ENCODE measurements around the gene DOLK. TPM values are rescaled to one million over a fixed set of nuclear protein-coding genes. Genes with fewer than 3 reads are reported as not detected.

The DOLK gene
- total and polyA plus RNA-seq, 2 experiments from 2014 or later, result 30.2 to 45.0 TPM

DNA sequence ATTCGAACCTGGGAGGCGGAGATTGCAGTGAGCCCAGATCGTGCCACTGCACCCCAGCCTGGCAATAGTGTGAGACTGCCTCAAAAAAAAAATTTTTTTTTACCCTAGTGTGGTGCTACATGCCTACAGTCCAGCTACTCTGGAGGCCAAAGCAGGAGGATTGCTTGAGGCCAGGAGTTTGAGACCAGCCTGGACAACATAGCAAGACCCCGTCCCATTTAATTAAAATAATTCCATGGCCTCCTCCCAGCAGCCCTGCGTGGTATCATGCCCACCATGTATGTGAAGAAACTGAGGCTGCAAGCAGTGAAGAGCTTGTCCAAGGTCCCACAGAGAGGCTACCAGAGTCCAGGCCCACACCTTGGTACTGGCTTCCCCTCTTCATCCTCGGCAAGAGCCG, 46.0 kb downstream of the DOLK start:
- Histone ChIP-seq H3K27ac (no peak overlapping the region), H2AFZ (no peak overlapping the region), H4K20me1 (ENCODE audit: insufficient read depth, poor library complexity, severe bottlenecking) (no peaks in the 10 kb centered on the region), H3K79me2 (peaks cover 29% of the 10 kb centered on the region), H3K9me2 (replicated peaks; ENCODE audit: insufficient read depth) (no peaks in the 10 kb centered on the region), H3K27me3 (no peaks in the 10 kb centered on the region), H3K36me3 (replicated peaks; ENCODE audit: insufficient read depth, low read depth) (no peaks in the 10 kb centered on the region), H3K4me3 (no peak overlapping the region), H3K4me2 (no peak overlapping the region), H3K4me1 (ENCODE audit: insufficient read depth) (no peaks in the 10 kb centered on the region), H3K9me3 (ENCODE audit: low read depth) (no peaks in the 10 kb centered on the region)
- TF ChIP-seq EZH2 (IDR thresholded peaks at IDR 0.05; ENCODE audit: borderline replicate concordance) (no peak), EZH2phosphoT487 (IDR thresholded peaks at IDR 0.05; ENCODE audit: low read depth, severe bottlenecking, unreplicated experiment) (no peak)
- TF ChIP-seq, protein P1, sequence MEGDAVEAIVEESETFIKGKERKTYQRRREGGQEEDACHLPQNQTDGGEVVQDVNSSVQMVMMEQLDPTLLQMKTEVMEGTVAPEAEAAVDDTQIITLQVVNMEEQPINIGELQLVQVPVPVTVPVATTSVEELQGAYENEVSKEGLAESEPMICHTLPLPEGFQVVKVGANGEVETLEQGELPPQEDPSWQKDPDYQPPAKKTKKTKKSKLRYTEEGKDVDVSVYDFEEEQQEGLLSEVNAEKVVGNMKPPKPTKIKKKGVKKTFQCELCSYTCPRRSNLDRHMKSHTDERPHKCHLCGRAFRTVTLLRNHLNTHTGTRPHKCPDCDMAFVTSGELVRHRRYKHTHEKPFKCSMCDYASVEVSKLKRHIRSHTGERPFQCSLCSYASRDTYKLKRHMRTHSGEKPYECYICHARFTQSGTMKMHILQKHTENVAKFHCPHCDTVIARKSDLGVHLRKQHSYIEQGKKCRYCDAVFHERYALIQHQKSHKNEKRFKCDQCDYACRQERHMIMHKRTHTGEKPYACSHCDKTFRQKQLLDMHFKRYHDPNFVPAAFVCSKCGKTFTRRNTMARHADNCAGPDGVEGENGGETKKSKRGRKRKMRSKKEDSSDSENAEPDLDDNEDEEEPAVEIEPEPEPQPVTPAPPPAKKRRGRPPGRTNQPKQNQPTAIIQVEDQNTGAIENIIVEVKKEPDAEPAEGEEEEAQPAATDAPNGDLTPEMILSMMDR (IDR thresholded peaks at IDR 0.05; ENCODE audit: poor library complexity), result no peak
- WGBS (ENCODE audit: low lambda C conversion rate, missing lambda C conversion rate), result 88% methylated on average over 7 of the region's 7 CpGs
- no peak for DNase-seq (ENCODE audit: low spot score)

GRCh38 chr9:128899566-128900322, 47.7 kb downstream of the DOLK start:
- TF ChIP-seq, protein P1 (IDR thresholded peaks at IDR 0.05; ENCODE audit: poor library complexity), result no peak
- TF ChIP-seq EZH2phosphoT487 (IDR thresholded peaks at IDR 0.05; ENCODE audit: low read depth, severe bottlenecking, unreplicated experiment), result no peak
- no peak for TF ChIP-seq EZH2 (IDR thresholded peaks at IDR 0.05; ENCODE audit: borderline replicate concordance)
- Histone ChIP-seq H3K79me2 (peaks cover 29% of the 10 kb centered on the region), H3K4me2 (no peak overlapping the region), H3K4me3 (no peak overlapping the region), H3K27ac (no peak overlapping the region), H3K27me3 (no peaks in the 10 kb centered on the region), H3K9me3 (ENCODE audit: low read depth) (no peaks in the 10 kb centered on the region), H3K9me2 (replicated peaks; ENCODE audit: insufficient read depth) (no peaks in the 10 kb centered on the region), H2AFZ (no peak overlapping the region), H3K4me1 (ENCODE audit: insufficient read depth) (no peaks in the 10 kb centered on the region), H4K20me1 (ENCODE audit: insufficient read depth, poor library complexity, severe bottlenecking) (no peaks in the 10 kb centered on the region), H3K36me3 (replicated peaks; ENCODE audit: insufficient read depth, low read depth) (no peaks in the 10 kb centered on the region)
- 85% methylated on average over 8 of the region's 8 CpGs for WGBS (ENCODE audit: low lambda C conversion rate, missing lambda C conversion rate)
- DNase-seq (ENCODE audit: low spot score), result no peak

DNA sequence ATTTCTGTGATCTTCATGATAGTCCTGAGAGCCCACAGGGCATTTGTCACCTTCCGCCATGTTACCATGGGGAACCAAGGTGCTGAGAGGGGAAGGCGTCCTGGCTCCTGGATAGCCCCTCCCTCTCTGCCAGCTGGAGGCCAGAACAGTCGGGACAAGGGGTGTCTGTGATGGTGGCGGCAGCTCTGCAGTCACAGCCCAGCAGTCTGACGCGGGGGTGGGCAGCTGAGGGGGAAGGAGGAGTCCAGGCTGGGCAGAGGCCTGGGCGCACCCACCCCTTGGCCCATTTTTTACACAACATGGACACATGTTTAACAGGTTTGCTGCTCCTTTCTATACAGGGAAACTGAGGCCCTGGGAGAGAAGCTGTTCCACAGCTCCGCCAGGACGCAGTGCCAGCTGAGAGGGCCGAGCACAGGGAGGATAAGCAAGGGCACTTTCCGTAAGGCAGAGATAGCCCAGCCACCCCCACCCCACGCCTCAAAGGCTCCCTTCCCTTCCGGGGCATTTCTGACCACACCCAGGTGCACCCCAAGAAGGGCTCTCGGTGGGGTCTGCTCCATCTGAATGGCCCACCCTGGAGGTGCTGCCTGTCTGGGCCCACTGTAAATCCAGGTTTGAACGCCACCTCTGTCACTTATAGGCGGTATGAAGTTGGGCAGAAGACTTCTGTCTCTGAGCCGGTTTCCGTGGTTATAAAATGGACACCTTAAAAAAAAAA, 48.4 kb downstream of the DOLK start:
- Histone ChIP-seq H3K27ac (no peak overlapping the region), H3K36me3 (replicated peaks; ENCODE audit: insufficient read depth, low read depth) (no peaks in the 10 kb centered on the region), H3K9me2 (replicated peaks; ENCODE audit: insufficient read depth) (no peaks in the 10 kb centered on the region), H3K4me3 (no peak overlapping the region), H3K79me2 (peaks cover 26% of the 10 kb centered on the region), H2AFZ (no peak overlapping the region), H3K9me3 (ENCODE audit: low read depth) (no peaks in the 10 kb centered on the region), H3K4me2 (no peak overlapping the region), H3K27me3 (no peaks in the 10 kb centered on the region), H3K4me1 (ENCODE audit: insufficient read depth) (no peaks in the 10 kb centered on the region), H4K20me1 (ENCODE audit: insufficient read depth, poor library complexity, severe bottlenecking) (no peaks in the 10 kb centered on the region)
- WGBS (ENCODE audit: low lambda C conversion rate, missing lambda C conversion rate), result 94% methylated on average over 18 of the region's 18 CpGs
- DNase-seq (ENCODE audit: low spot score), result no peak
- TF ChIP-seq, protein P1 (IDR thresholded peaks at IDR 0.05; ENCODE audit: poor library complexity), result no peak
- TF ChIP-seq EZH2phosphoT487 (IDR thresholded peaks at IDR 0.05; ENCODE audit: low read depth, severe bottlenecking, unreplicated experiment), result no peak
- TF ChIP-seq EZH2 (IDR thresholded peaks at IDR 0.05; ENCODE audit: borderline replicate concordance), result no peak
